Measurements from ENCODE around the gene NTNG1.

Gene NTNG1

DNA sequence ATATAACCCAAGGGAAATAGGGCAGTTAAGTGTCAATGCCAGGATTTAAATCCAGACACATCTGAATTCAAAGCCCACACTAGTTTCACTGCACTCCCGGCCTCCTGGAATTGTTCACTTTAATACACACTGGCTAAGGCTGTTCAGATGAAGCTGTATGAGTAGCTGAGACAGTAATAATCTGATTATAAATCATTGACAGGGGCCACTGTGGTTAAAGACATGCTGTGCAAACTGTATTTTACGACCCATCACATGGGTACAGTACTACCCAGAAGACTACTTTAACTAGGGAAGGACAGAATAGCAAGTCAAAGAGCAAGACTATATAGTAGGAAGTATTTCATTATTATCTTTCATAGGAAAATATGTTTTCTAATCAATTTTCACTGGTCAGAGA lies 16.1 kb upstream of the NTNG1 start:
- no peaks in the 10 kb centered on the region for H3K9me3 ChIP-seq
- no peak for DNase-seq
- no peaks in the 10 kb centered on the region for H3K36me3 ChIP-seq
- H3K27me3 ChIP-seq = no peaks in the 10 kb centered on the region
- H3K4me1 ChIP-seq = peaks cover 4% of the 10 kb centered on the region; the same call in 1 of the 2 replicates
- TF ChIP-seq, protein P1, sequence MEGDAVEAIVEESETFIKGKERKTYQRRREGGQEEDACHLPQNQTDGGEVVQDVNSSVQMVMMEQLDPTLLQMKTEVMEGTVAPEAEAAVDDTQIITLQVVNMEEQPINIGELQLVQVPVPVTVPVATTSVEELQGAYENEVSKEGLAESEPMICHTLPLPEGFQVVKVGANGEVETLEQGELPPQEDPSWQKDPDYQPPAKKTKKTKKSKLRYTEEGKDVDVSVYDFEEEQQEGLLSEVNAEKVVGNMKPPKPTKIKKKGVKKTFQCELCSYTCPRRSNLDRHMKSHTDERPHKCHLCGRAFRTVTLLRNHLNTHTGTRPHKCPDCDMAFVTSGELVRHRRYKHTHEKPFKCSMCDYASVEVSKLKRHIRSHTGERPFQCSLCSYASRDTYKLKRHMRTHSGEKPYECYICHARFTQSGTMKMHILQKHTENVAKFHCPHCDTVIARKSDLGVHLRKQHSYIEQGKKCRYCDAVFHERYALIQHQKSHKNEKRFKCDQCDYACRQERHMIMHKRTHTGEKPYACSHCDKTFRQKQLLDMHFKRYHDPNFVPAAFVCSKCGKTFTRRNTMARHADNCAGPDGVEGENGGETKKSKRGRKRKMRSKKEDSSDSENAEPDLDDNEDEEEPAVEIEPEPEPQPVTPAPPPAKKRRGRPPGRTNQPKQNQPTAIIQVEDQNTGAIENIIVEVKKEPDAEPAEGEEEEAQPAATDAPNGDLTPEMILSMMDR (IDR thresholded peaks at IDR 0.05; ENCODE audit: low read depth, low read length) = no peak
- H3K4me3 ChIP-seq (ENCODE audit: low read depth, low read length) = no peak overlapping the region

DNA sequence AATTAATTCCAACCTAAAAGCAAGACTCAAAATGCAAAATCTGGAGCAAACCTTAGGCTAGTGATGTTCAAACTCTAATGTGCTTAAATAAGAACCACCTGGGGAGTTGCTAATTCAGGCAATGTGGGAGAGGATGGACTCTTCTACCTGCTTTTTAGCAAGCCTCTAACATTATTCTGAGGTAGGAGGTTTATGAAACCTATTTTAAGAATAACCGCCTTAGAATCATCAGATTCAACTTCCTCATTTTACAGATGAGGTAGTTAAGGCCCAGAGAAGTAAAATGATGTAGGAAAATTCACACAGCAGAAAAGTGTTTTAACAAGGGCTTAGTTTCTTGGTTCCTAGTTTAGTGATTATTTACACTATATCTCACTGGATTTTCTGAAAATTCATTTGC lies 8.6 kb upstream of the NTNG1 start:
- TF ChIP-seq, protein P1 (IDR thresholded peaks at IDR 0.05; ENCODE audit: low read depth, low read length) = no peak
- no peak overlapping the region for H3K4me3 ChIP-seq (ENCODE audit: low read depth, low read length)
- H3K4me1 ChIP-seq = peaks cover 4% of the 10 kb centered on the region; the same call in 1 of the 2 replicates
- no peaks in the 10 kb centered on the region for H3K27me3 ChIP-seq
- no peaks in the 10 kb centered on the region for H3K9me3 ChIP-seq
- no peak for DNase-seq
- no peaks in the 10 kb centered on the region for H3K36me3 ChIP-seq

DNA sequence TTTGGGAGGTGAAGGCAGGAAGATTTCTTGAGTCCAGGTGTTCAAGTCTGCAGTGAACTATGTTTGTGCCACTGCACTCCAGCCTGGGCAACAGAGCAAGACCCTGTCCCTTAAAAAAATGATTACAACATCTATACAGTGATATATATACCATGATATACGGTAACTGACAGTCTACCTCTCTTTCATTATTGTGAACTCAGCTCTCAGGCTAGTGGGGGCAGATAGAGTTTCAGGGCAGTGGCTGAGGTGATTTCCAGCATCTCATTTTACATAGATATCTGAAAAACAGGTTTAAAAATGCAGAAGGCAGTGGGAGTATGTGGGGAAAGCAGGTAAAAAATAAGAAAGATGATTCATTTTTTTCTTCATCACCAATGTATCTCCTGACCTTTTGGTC lies 8.1 kb upstream of the NTNG1 start:
- peaks cover 3% of the 10 kb centered on the region; the same call in 1 of the 2 replicates for H3K4me1 ChIP-seq
- no peak overlapping the region for H3K4me3 ChIP-seq (ENCODE audit: low read depth, low read length)
- TF ChIP-seq, protein P1 (IDR thresholded peaks at IDR 0.05; ENCODE audit: low read depth, low read length) = no peak
- DNase-seq = no peak
- H3K9me3 ChIP-seq = no peaks in the 10 kb centered on the region
- H3K27me3 ChIP-seq = no peaks in the 10 kb centered on the region
- H3K36me3 ChIP-seq = no peaks in the 10 kb centered on the region

DNA sequence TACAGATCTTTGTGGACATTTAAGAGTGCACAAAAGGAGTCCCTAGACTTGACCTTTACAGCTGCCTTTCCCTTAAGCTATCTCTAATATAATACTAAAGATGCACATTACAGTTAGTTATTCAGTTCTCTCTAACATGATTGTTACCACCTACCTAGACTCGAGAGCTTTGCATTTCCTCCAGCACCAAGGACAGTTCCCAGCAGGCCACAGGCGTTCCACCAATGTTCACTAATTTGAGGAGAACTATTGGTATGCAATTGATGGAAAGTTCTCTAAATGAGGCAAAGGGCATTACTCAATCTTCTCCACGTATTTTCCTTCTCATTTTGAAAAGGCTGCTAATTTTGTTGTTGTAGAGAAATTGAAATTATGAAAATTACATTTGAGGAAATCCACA lies 5.4 kb upstream of the NTNG1 start:
- TF ChIP-seq, protein P1 (IDR thresholded peaks at IDR 0.05; ENCODE audit: low read depth, low read length) = no peak
- no peak for DNase-seq
- H3K4me3 ChIP-seq (ENCODE audit: low read depth, low read length) = no peak overlapping the region
- H3K9me3 ChIP-seq = no peaks in the 10 kb centered on the region
- no peaks in the 10 kb centered on the region for H3K36me3 ChIP-seq
- no peaks in the 10 kb centered on the region for H3K27me3 ChIP-seq
- H3K4me1 ChIP-seq = no peaks in the 10 kb centered on the region

DNA sequence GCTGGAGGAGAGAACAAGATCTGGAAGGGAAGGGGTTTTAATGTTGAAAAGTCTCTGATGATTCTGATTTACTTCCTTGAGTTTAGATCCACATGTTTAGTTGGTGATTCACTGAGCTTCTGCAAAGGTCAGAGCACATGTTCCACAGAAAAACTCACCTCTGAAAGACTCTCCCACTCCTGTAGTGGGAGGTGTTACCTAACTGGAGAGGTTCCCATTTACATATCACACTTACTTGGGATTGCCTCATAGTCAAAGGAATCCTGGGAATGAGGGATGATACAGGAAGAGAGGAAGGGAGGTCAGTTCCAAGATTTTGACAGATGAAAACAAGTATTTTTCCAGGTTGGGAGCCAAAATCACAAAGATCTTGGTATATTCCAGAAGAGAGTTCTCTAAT lies 2.7 kb upstream of the NTNG1 start:
- no peak for DNase-seq
- Histone ChIP-seq H3K4me3 (ENCODE audit: low read depth, low read length) (no peak overlapping the region), H3K9me3 (no peaks in the 10 kb centered on the region), H3K27me3 (no peaks in the 10 kb centered on the region), H3K4me1 (no peaks in the 10 kb centered on the region), H3K36me3 (no peaks in the 10 kb centered on the region)
- TF ChIP-seq, protein P1 (IDR thresholded peaks at IDR 0.05; ENCODE audit: low read depth, low read length) = no peak

DNA sequence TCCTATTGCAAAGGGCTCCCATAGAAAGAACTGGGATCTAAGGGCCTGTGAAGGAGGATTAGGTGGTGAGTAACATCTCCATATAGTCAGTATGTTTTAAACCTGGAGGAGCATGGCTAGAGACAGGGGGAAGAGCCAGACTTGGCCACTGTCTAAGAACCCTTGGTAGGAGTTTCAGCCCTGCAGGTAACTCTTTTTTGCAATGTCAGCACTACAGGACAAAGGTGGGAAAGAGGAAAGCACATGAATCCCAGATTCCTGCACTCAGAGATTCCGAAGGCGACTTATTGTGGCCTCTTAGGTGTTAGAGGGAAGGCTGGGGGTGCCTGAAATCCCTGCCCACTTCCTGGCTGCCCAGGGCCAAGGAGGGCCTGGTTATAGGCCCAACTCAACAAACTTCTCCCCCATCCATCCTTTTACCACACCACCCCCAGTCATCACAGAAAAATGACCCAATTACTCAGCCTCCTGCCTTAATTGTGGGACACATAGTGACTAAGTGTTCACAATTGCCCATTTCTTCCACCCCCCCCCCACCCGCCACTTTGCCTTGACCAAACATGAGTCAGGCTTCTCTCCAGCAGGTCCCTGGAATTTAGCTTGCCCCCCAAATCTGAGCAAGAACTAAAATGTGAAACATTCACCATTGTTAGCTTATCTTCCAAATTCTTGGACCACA lies 1.9 kb upstream of the NTNG1 start:
- H3K4me3 ChIP-seq (ENCODE audit: low read depth, low read length) = no peak overlapping the region
- H3K4me1 ChIP-seq = no peaks in the 10 kb centered on the region
- DNase-seq = no peak
- H3K9me3 ChIP-seq = no peaks in the 10 kb centered on the region
- no peaks in the 10 kb centered on the region for H3K27me3 ChIP-seq
- TF ChIP-seq, protein P1 (IDR thresholded peaks at IDR 0.05; ENCODE audit: low read depth, low read length) = no peak
- no peaks in the 10 kb centered on the region for H3K36me3 ChIP-seq
